A549 (cell line): ENCODE results near the gene CDH11. TPM values are rescaled to one million over a fixed set of nuclear protein-coding genes. Genes with fewer than 3 reads are reported as not detected.

Experiments
- ATAC-seq, 2 experiments: fragments of 200-7000 bp in 1 of 2; fragments of >200 bp in 1 of 2; cut with Nextera tagmentation in 1 of 2; cut with Tn5 transposase in 1 of 2; 3 replicates each; pipeline versions ENCODE4 v1.8.0 to v1.9.1; 2018 to 2020; ENCODE audit warnings: mild to moderate bottlenecking in 1 of 2, moderate library complexity in 1 of 2
- CTCF ChIA-PET: fragments of 300-600 bp; sonication (Branson Sonifier 250); formaldehyde crosslinking; extraction: SDS; loops from one replicate; lab custom pipeline; 2021; ENCODE audit warnings: antibody characterized with exemption, inconsistent platforms; lab: Yijun Ruan, JAX
- POLR2A ChIA-PET: fragments of 350-600 bp; formaldehyde crosslinking; extraction: SDS; loops from one replicate; lab custom pipeline; 2021; ENCODE audit warnings: antibody characterized with exemption, inconsistent platforms; lab: Yijun Ruan, JAX
- DNase-seq, 2 experiments: peaks; one replicate each; pipeline versions ENCODE4 v3.0.0 to v3.0.0-alpha.2; 2011 to 2016; ENCODE audit warnings: low read depth in 1 of 2, low spot score in 1 of 2
- FAIRE-seq: peaks from 2 replicates; lab custom pipeline; 2011; peaks lifted over from hg19 to GRCh38; lab: Jason Lieb, UNC
- H3K27ac ChIP-seq, 2 experiments: fragments of >200 bp; sonication (Bioruptor Twin); formaldehyde crosslinking; 3 replicates each; pipeline ENCODE4 v1.5.1; 2016 to 2017
- H3K4me1 ChIP-seq: fragments of >200 bp; sonication (Bioruptor Twin); formaldehyde crosslinking; 3 replicates; pipeline ENCODE4 v1.6.1; 2016
- H3K4me2 ChIP-seq: fragments of >200 bp; sonication (Bioruptor Twin); formaldehyde crosslinking; 3 replicates; pipeline ENCODE4 v1.6.1; 2016
- H3K4me3 ChIP-seq: fragments of >200 bp; sonication (Bioruptor Twin); formaldehyde crosslinking; 3 replicates; pipeline ENCODE4 v1.5.1; 2016
- H3K9me3 ChIP-seq: fragments of >200 bp; sonication (Bioruptor Twin); formaldehyde crosslinking; 3 replicates; pipeline ENCODE4 v1.6.1; 2016
- BHLHE40 ChIP-seq: IDR thresholded peaks from 2 replicates; pipeline ENCODE4 v1.6.1; 2012; ENCODE audit warnings: low read depth, low read length, inconsistent platforms
- CBX2 ChIP-seq: fragments of 200-600 bp; sonication (generic); IDR thresholded peaks from 2 replicates; pipeline ENCODE4 v1.6.1; 2016; ENCODE audit warnings: low read depth, mild to moderate bottlenecking, borderline replicate concordance
- CEBPB ChIP-seq, 2 experiments: fragments of >200 bp in 1 of 2; sonication (Bioruptor Twin) in 1 of 2; formaldehyde crosslinking in 1 of 2; IDR thresholded peaks; 2 replicates each; pipeline ENCODE4 v1.6.1; 2012 to 2016
- FOXS1 ChIP-seq: fragments of 250-450 bp; sonication (Bioruptor Pico); IDR thresholded peaks from 2 replicates; pipeline ENCODE4 v1.5.0; 2020; ENCODE audit warnings: mild to moderate bottlenecking, moderate library complexity
- HEYL ChIP-seq: fragments of 250-450 bp; sonication (Bioruptor Pico); IDR thresholded peaks from 2 replicates; pipeline ENCODE4 v1.8.0; 2021; ENCODE audit warnings: mild to moderate bottlenecking, moderate library complexity
- HOXB5 ChIP-seq: fragments of 250-450 bp; sonication (Bioruptor Pico); IDR thresholded peaks from 2 replicates; pipeline ENCODE4 v1.5.0; 2020; ENCODE audit warnings: mild to moderate bottlenecking, moderate library complexity
- KDM1A ChIP-seq: fragments of 200-600 bp; sonication (generic); IDR thresholded peaks from 2 replicates; pipeline ENCODE4 v1.6.1; 2016; ENCODE audit warnings: low read depth, mild to moderate bottlenecking
- NPAS2 ChIP-seq: fragments of 250-450 bp; sonication (Bioruptor Pico); IDR thresholded peaks from 2 replicates; pipeline ENCODE4 v1.8.0; 2022; ENCODE audit warnings: mild to moderate bottlenecking, moderate library complexity, borderline replicate concordance
- NR3C1 ChIP-seq: fragments of >200 bp; sonication (Bioruptor Twin); formaldehyde crosslinking; IDR thresholded peaks from 3 replicates; pipeline ENCODE4 v1.6.1; 2017
- POLR2A ChIP-seq: IDR thresholded peaks from 2 replicates; pipeline ENCODE4 v1.6.1; 2012; ENCODE audit warnings: mild to moderate bottlenecking, low read length
- POLR2AphosphoS2 ChIP-seq: conservative IDR thresholded peaks from 2 replicates; pipeline ENCODE4 v1.6.1; 2012; ENCODE audit warnings: low read length, improper control_type of control experiment, inconsistent platforms
- RAD21 ChIP-seq, 2 experiments: fragments of >200 bp in 1 of 2; sonication (Bioruptor Twin) in 1 of 2; formaldehyde crosslinking in 1 of 2; IDR thresholded peaks in 1 of 2; conservative IDR thresholded peaks in 1 of 2; 2 replicates in 1 of 2; 3 replicates in 1 of 2; pipeline ENCODE4 v1.6.1; 2012 to 2018; ENCODE audit warnings: inconsistent platforms in 1 of 2
- SMC3 ChIP-seq: fragments of >200 bp; sonication (Bioruptor Twin); formaldehyde crosslinking; IDR thresholded peaks from 3 replicates; pipeline ENCODE4 v1.6.1; 2018; ENCODE audit warnings: inconsistent platforms
- ZC3H11A ChIP-seq: fragments of 450-650 bp; IDR thresholded peaks from 2 replicates; pipeline ENCODE4 v1.6.1; 2014; ENCODE audit warnings: antibody characterized with exemption, mild to moderate bottlenecking
- ZFP36 ChIP-seq: fragments of 450-650 bp; IDR thresholded peaks from 2 replicates; pipeline ENCODE4 v1.6.1; 2014; ENCODE audit warnings: borderline replicate concordance; ENCODE audit not compliant: partially characterized antibody
- WGBS: methylation state at CpG from one replicate; pipeline ENCODE4 v1.1.6; 2017; ENCODE audit errors: missing lambda C conversion rate; 5-methylcytosine and 5-hydroxymethylcytosine counted together
- polyA plus RNA-seq, 4 experiments: library from polyadenylated mRNA; depleted of rRNA in 3 of 4; stranded (reverse); fragments of >200 nt; fragmentation: RNase III in 1 of 4; extraction: RNeasy Plus Mini Kit Qiagen cat#74134 plus additional on column Dnase treatment in 1 of 4; gene quantifications; 2 replicates in 3 of 4; 3 replicates in 1 of 4; pipeline ENCODE4 v1.2.3, GENCODE V29; 2011 to 2017
- TF ChIP-seq, protein P1 (sequence below): fragments of 250-450 bp; sonication (Bioruptor Pico); IDR thresholded peaks from 2 replicates; pipeline ENCODE4 v1.5.0; 2021; ENCODE audit warnings: mild to moderate bottlenecking, moderate library complexity, borderline replicate concordance
- TF ChIP-seq, protein P2 (sequence below): fragments of >200 bp; sonication (Bioruptor Twin); formaldehyde crosslinking; IDR thresholded peaks from 3 replicates; pipeline ENCODE4 v1.5.1; 2016
- TF ChIP-seq, protein P3 (sequence below): fragments of >200 bp; sonication (Bioruptor Twin); formaldehyde crosslinking; IDR thresholded peaks from 3 replicates; pipeline ENCODE4 v1.6.1; 2016
- TF ChIP-seq, protein P4 (sequence below): IDR thresholded peaks from 2 replicates; pipeline ENCODE4 v1.6.1; 2012

CDH11 gene
- polyA plus RNA-seq, 2 of the 4 experiments (the other 2 are of a cell fraction) = 0.72 to 1.1 TPM

DNA sequence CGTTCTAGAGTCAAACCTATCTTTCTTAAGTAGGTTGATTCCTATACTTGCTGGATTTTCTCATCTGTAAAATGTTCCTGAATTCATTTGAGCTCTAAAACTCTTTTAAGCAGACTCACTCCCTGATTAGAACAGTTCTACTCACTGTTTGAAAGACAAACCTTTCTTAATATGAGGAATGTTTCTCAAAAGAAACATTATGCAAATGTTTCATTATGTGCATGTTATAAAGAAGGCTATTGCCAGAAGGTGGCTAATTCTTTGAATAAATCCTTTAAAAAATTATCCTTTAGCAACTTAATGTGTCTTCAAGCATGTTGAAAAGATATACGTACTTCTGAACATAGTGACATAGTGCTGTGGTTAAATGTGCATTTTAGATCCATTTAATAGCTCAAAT is 124.1 kb downstream of the CDH11 start:
- Histone ChIP-seq H3K9me3 (no peaks in the 10 kb centered on the region), H3K4me3 (no peak overlapping the region), H3K27ac (no peak overlapping the region), H3K4me2 (no peak overlapping the region), H3K4me1 (no peaks in the 10 kb centered on the region)
- DNase-seq = no peak
- no peak for FAIRE-seq
- ChIA-PET POLR2A (no interaction called here), CTCF (no interaction called here)
- TF ChIP-seq, protein P1, sequence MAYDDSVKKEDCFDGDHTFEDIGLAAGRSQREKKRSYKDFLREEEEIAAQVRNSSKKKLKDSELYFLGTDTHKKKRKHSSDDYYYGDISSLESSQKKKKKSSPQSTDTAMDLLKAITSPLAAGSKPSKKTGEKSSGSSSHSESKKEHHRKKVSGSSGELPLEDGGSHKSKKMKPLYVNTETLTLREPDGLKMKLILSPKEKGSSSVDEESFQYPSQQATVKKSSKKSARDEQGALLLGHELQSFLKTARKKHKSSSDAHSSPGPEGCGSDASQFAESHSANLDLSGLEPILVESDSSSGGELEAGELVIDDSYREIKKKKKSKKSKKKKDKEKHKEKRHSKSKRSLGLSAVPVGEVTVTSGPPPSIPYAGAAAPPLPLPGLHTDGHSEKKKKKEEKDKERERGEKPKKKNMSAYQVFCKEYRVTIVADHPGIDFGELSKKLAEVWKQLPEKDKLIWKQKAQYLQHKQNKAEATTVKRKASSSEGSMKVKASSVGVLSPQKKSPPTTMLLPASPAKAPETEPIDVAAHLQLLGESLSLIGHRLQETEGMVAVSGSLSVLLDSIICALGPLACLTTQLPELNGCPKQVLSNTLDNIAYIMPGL (CRISPR knock-in tag) = no peak
- no peak for TF ChIP-seq HOXB5
- TF ChIP-seq, protein P2, sequence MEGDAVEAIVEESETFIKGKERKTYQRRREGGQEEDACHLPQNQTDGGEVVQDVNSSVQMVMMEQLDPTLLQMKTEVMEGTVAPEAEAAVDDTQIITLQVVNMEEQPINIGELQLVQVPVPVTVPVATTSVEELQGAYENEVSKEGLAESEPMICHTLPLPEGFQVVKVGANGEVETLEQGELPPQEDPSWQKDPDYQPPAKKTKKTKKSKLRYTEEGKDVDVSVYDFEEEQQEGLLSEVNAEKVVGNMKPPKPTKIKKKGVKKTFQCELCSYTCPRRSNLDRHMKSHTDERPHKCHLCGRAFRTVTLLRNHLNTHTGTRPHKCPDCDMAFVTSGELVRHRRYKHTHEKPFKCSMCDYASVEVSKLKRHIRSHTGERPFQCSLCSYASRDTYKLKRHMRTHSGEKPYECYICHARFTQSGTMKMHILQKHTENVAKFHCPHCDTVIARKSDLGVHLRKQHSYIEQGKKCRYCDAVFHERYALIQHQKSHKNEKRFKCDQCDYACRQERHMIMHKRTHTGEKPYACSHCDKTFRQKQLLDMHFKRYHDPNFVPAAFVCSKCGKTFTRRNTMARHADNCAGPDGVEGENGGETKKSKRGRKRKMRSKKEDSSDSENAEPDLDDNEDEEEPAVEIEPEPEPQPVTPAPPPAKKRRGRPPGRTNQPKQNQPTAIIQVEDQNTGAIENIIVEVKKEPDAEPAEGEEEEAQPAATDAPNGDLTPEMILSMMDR = no peak
- no peak for TF ChIP-seq RAD21 (conservative IDR thresholded peaks at IDR 0.05 in 1 of 2, IDR thresholded peaks at IDR 0.05 in 1 of 2)
- no peak for TF ChIP-seq NPAS2
- TF ChIP-seq CBX2 = no peak
- TF ChIP-seq ZFP36 = no peak
- TF ChIP-seq KDM1A = no peak
- no peak for TF ChIP-seq ZC3H11A
- TF ChIP-seq POLR2A = no peak
- no peak for TF ChIP-seq HEYL
- no peak for TF ChIP-seq BHLHE40
- TF ChIP-seq, protein P3, sequence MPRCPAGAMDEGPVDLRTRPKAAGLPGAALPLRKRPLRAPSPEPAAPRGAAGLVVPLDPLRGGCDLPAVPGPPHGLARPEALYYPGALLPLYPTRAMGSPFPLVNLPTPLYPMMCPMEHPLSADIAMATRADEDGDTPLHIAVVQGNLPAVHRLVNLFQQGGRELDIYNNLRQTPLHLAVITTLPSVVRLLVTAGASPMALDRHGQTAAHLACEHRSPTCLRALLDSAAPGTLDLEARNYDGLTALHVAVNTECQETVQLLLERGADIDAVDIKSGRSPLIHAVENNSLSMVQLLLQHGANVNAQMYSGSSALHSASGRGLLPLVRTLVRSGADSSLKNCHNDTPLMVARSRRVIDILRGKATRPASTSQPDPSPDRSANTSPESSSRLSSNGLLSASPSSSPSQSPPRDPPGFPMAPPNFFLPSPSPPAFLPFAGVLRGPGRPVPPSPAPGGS = no peak
- TF ChIP-seq, protein P4, sequence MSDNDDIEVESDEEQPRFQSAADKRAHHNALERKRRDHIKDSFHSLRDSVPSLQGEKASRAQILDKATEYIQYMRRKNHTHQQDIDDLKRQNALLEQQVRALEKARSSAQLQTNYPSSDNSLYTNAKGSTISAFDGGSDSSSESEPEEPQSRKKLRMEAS = no peak
- TF ChIP-seq NR3C1 = no peak
- no peak for TF ChIP-seq SMC3
- no peak for TF ChIP-seq CEBPB (IDR thresholded peaks at IDR 0.05)
- TF ChIP-seq POLR2AphosphoS2 = no peak
- ATAC-seq = no peak
- WGBS = 0% methylated on average over 2 of the region's 2 CpGs

DNA sequence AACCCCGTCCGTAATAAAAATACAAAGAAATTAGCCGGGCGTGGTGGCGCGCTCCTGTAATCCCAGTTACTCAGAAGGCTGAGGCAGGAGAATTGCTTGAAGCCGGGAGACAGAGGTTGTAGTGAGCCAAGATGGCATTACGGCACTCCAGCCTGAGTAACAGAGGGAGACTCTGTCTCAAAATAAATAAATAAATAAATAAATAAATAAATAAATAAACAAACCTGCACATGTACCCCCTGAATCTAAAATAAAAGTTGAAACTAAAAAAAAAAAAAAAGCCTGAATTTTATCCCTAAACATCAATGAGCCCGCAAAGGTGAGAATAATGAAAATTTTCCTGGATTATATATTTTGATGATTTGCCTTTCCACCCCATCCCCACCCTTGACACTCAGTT is 124.7 kb downstream of the CDH11 start:
- ATAC-seq = no peak
- 58% methylated on average over 9 of the region's 9 CpGs for WGBS
- CTCF ChIA-PET = no interaction called here

DNA sequence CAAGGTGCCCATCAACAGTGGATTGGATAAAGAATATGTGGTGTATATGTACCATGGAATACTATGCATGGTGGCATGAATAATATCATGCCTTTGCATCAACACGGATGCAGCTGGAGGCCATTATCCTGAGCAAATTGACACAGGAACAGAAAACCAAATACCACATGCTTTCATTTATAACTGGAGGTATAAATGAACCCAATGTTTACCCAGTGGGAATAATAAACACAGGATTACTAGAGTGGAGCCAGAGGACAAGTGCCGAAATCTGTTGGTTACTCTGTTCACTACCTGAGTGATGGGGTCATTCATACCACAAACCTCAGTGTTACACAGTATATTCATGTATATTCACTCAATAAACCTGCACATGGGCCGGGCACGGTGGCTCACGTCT is 125.2 kb downstream of the CDH11 start:
- no peak for FAIRE-seq
- no peak overlapping the region for H3K27ac ChIP-seq
- no peak for ATAC-seq
- ChIA-PET POLR2A (no interaction called here), CTCF (no interaction called here)
- 3% methylated on average over 5 of the region's 5 CpGs for WGBS
- no peak overlapping the region for H3K4me2 ChIP-seq
- no peak for DNase-seq
- H3K4me3 ChIP-seq = no peak overlapping the region
- no peaks in the 10 kb centered on the region for H3K9me3 ChIP-seq
- H3K4me1 ChIP-seq = no peaks in the 10 kb centered on the region
- no peak for TF ChIP-seq FOXS1 (CRISPR knock-in tag)

More for the DNA sequence above, 124.7 kb downstream of the CDH11 start:
- H3K4me3 ChIP-seq = no peak overlapping the region
- no peak overlapping the region for H3K4me2 ChIP-seq
- POLR2A ChIA-PET = no interaction called here
- TF ChIP-seq ZC3H11A (peak; percentile 71), POLR2AphosphoS2 (no peak)
- no peak for FAIRE-seq
- no peak for DNase-seq
- H3K4me1 ChIP-seq = no peaks in the 10 kb centered on the region
- no peak overlapping the region for H3K27ac ChIP-seq
- H3K9me3 ChIP-seq = no peaks in the 10 kb centered on the region
